Raji (cell line): ENCODE measurements around the gene BABAM2.

ENCODE experiments used
- POLR2A ChIP-seq: IDR thresholded peaks from 2 replicates; pipeline ENCODE4 v1.6.1; 2011; ENCODE audit warnings: low read depth, low read length, control low read depth; ENCODE audit not compliant: insufficient read depth

Gene BABAM2

DNA sequence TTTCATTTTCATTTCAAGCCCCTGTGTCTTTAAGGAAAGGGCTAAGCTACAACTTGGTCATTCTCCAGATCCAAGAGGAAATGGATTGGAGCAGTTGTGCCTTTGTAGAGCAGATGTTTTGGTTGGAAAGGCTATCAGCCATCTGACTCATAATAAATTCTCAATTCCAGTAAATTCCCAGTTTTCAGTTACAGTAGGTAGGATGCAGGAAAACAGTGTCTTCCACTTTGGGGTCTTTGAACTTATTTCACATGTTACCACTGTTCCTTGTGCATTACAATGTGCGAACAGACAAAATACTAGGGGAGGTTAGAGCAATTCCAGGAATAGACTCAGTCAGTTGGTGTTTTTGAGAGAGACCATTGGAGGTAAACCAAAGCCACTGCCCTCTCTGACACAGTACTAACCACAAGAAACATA lies 211.9 kb downstream of the BABAM2 start:
- TF ChIP-seq POLR2A = no peak

DNA sequence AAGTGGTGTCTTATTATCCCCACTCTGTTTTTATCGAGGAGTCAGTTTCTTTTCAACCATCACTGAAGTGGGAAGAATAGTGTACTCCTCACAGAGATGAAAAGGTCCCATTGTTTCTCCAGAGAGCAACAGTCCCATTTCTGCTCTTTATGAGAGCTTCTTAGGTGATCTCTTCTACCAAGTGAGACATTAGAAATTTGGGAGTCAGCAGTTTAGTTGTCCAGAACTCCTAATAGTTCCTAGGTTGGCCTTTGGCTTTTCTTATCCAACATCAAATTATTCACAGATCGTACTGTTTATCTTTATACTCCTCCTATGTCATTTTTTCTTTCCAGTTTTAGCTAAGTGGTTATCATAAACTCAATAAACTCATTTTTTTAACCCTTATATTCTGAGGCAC lies 213.1 kb downstream of the BABAM2 start:
- TF ChIP-seq POLR2A = no peak

DNA sequence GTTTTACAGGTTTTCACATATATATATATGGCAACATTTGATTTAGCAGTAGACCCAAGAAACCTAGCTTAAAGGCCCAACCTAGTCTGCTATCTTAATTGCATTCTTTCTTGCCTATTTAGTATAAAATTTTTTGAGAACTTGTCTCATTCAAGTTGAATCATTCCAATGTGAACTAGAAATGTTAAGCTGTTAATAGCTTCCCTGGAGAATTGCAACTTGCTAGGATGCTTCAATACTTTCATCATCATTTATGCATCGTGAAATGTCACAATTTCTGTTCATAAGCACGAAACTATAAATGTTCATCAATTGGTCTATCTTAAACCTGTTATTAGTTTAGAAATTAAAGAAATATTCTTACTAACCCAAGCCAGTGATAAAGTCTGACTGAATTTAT lies 217.6 kb downstream of the BABAM2 start:
- TF ChIP-seq POLR2A = no peak

DNA sequence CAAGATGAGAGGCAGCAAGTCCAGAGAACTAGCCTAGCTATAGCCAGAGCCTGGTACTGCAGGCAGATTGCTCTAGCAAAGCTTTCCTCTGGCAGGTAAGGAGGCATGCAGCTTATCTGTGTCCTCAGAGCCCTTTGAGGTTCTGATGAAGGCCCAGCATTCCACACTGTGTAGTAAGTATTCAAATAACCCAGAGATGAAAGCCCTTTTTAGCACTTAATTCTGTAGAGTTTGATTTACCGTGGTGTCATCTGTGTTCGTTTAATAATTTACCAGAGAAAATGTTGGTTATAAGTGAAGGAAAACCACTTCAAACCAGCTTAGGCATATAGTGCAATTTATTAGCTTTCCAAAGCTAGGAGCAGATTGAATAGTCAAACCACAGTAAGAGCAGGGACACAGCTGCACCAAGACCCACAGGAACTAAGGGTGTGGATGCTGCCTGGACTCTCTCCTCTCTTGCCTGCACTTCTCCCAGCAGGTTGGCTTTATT lies 226.6 kb downstream of the BABAM2 start:
- no peak for TF ChIP-seq POLR2A

DNA sequence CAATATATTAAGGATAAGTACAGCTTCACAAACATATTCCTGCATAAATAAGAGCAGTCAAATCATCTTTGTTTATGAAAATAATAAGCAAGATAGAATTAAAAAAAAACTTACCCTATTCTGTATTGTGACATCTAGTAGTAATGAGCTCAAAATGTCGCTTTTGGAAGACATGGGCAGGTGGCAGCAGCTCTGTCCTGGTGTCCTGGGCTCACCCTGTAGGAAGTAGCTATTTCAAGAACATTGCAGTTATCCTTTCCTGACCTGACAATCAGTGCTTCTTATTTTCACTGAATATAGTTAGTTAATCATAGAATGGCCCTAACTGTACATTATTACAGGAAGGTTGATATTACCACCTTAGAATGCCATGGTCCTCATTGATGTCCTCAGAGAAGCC lies 229.1 kb downstream of the BABAM2 start:
- TF ChIP-seq POLR2A = no peak

DNA sequence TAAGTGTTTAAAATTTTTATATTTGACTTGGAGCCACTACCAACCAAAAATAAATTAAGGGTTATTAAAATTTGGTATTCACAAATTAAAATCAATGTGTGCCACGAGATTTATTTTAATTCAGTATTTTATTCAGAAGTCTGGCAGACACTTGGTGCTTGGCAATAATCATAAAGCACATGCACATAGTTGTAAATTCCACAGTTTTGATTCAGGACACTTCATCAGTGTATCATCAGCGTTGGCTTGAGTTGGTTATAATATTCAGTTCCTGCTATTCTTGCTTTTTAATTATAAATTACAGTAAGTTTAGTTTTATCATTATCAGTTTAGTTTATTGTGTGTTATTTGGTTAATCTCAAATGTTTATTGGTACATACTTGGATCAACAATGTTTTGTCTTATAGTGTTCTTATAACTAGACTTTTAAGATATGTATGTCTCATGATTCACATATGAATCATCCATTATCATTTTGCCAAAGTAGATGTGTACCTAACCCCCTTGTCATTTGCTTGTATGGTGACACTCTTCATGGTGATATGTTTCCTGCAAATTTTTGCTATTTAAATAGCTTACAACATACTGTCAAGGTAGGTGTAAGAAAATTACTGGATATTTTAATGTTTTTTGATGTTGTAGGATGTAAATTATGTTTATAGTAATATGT lies 237.9 kb downstream of the BABAM2 start:
- no peak for TF ChIP-seq POLR2A

DNA sequence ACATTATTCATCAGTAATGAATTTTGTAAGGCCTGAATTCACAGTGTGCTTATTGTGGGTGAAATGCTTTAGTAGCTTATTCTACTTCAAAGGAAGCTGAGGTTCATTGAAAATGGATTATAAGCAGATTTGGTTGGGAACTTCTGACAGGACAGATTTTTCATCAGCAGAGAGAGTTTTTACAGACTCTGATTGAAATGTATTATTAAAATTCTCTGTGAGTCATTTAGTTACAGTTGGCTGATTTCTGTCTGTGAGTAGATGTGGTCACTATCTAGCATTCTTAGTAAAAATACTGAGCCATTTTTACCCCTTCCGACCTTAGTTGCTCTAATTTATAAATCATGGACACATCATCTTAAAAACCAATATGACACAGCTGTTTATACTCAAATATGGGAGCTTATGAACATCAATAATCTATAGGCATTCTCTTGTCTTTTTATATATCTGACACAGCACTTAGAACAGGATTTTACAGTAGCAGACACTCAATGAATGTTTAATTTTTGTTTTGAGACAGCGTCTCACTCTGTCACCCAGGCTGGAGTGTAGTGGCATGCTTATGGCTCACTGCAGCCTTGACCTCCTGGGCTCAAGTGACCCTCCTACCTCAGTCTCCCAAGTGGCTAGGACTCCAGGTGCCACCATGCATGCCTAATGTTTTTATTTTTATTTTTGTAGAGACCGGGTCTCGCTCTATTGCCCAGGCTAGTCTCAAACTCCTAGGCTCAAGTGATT lies 239.6 kb downstream of the BABAM2 start:
- TF ChIP-seq POLR2A = no peak

DNA sequence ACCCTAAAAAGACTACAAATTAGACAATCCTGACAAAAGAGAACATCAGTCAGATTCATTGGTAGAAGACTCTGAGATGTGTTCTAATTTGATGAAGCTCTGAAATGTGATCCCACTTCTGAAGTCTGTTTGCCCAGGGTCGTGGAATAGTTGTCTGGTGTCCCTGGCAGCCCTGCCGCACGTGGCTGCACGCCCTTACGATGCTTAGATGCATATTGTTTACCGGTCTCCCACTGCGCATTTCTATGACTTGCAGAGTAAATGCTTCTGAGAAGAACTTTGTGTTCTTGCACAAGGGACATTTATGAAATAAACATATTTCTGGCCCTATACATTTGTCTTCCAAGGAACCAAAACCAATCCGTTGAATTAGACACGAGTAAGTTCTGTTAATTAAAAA lies 243.2 kb downstream of the BABAM2 start:
- no peak for TF ChIP-seq POLR2A

DNA sequence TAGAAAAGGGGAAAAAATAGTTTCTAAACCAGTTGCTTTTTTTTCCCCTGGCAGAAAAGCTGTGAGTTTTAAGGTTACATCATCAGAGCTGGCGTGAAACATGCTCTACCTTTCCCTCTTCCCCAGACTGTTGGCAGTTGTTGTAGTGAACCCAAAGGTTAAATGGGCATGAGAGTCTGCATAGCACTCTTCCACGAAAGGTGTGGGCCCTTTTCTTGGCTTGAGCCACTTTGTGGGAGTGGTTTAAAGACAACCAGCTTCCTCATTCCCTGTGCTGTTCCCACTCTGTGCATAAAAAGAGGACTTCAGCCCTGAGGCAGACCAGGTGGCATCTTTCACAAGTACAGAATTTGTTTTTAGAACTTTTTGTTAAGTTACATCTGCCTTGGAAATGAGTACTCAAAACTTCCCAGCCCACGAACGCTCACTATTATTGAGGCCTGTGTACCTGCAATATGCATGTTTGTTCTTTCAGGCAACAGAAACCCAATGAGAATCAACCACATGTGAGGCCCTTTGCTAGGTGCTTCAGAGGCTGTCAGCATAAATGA lies 243.8 kb downstream of the BABAM2 start:
- TF ChIP-seq POLR2A = no peak

DNA sequence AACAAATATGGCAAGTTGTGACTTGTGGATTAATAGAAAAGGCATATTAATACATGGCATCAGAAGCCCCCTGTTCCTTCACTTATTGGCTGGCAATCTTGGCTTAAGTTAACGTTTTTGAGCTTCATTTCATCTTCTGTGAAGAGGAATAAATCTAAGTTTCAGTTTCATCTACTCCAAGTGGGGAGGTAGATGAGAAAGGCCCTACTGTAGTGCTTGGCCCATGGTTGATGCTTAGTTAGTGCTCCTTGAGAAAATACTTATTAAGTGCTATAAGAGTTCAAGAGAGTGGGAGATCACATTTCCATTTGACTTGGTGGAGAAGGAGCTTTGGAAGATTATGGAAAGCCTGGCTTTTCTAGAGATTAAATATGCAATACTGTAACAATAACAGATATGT lies 244.3 kb downstream of the BABAM2 start:
- TF ChIP-seq POLR2A = no peak

DNA sequence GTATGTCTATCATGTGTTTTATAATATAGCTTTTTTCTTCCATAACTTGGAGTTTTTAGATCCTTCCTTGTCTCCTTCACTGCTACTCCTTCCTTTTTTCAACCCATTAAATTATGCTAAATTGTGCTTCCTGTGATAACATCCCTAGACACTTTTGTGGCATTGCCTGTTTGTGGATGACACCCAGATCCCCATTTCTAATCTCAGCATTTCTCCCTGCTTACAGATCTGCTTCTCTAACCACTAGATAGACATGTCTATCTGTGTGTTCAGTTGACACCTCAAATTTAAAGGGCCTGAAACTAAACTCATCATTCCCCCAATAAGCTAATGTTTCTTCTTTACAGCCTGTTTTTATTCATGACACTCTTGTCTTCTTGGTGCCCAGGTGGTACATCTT lies 244.8 kb downstream of the BABAM2 start:
- no peak for TF ChIP-seq POLR2A

DNA sequence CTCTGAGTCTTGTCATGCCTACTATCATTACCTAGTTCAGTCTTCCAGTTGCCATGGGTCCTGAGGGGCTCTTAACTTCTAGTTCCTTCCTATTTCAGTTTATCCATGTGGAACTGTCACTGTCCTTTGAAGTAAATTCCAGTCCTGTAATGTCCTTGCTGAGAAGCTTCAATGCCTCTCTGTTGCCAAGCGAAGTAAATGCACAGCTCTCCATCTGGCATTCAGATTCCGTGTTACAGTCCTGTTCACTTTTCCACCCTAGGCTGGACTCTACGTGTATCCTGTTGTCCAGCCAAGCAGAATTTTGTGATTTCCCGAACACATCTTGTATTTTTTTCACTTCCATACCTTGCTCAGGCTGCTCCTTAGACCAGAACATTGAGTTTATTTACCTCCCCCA lies 245.3 kb downstream of the BABAM2 start:
- TF ChIP-seq POLR2A = no peak

DNA sequence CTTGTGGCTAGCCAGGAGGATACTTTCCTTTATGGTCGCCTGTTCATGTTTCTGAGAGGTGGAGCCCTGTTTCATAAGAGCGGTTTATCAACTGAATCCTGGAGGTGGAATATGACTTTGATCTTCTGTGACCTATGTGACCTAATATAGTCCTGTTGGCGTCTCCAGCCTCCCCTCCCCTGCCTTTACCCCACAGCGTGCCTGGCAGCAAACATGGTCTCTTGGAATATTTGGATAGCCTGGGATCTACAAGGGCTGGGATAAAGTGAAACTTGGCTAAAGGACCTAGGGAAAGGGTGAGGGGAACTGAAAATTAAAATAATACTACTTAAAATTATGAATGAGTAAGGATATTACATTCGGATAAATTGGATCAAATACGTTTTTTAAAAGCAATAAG lies 246.0 kb downstream of the BABAM2 start:
- TF ChIP-seq POLR2A = no peak

DNA sequence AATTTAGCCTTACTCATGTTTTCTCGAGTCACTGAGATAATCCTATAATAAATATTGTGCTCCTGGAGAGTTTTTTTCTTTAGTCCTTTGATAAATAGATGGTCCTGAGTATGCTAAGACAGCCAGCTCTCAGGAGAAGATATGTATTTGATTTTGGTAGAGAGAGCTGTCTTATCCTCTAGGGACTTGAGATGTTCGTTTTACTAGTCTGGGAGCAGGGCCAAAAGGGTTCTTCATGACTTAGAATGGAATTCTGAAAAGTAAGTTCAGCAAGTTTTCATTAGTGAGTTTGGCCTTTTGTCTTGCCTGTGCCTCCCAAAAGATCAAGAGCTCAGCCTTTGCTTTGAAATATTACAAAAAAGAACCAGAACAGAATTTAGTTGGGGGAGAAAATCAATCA lies 246.7 kb downstream of the BABAM2 start:
- no peak for TF ChIP-seq POLR2A

DNA sequence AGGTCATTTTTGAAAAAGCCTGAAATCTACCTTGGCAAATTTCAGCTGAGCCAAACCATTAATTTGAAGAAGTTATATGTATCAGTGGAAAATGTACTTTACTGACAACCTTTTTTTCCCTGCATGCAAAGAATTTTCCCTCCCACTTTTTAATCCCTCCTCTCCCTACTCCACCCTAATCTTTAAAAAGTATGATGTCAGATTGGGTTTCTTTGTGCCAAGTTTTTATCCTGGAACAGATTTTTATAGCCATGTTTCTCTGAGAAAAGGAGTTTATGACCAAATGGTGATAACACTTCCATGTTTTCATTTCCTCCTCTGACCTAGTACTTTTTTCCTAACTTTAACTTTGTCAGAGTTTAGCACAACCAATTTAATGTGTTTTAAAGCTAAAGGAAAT lies 251.9 kb downstream of the BABAM2 start:
- TF ChIP-seq POLR2A = no peak

DNA sequence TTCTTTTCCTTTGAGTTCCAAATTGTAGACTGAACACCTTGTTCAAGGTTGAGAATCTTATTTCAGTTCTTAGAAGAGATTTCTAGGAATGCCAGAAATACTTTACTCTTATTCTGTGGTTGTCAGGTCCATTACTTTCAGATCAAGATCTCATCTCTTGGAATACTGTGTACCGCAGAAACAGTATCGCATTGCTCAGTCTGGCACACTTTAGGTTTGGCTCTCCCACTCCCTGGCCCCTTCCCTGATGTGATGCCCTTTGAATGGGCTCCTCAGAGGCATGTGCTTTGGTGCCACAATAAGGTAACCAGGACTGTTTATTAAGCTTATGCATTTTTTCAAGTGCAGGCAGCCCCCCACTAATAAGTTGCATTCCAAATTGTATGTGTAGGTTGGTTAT lies 257.5 kb downstream of the BABAM2 start:
- no peak for TF ChIP-seq POLR2A
